B cell (primary cell): ENCODE data around the gene FERMT3. TPM values are rescaled to one million over a fixed set of nuclear protein-coding genes. Genes with fewer than 3 reads are reported as not detected.
A peak's percentile ranks its signal among the peaks of the same experiment; 100 is the strongest.

Experiments
- ATAC-seq: fragments of 200-7000 bp; cut with Tn5 transposase; one replicate; pipeline ENCODE4 v1.10.0; 2021; ENCODE audit warnings: low read depth, mild to moderate bottlenecking, moderate number of reproducible peaks, moderate library complexity
- CTCF ChIA-PET: fragments of 350-600 bp; sonication (Branson Sonifier 250); formaldehyde crosslinking; loops from one replicate; lab custom pipeline; 2021; ENCODE audit warnings: antibody characterized with exemption, inconsistent platforms; lab: Charles Lee
- POLR2A ChIA-PET: fragments of 350-600 bp; sonication (Branson Sonifier 250); formaldehyde crosslinking; loops from one replicate; lab custom pipeline; 2021; ENCODE audit warnings: antibody characterized with exemption; lab: Charles Lee
- DNase-seq: peaks from one replicate; pipeline ENCODE4 v3.0.0; 2013
- H2AFZ ChIP-seq: 2 replicates; pipeline ENCODE4 v1.6.1; 2012; ENCODE audit warnings: mild to moderate bottlenecking, low read depth, low read length; ENCODE audit not compliant: insufficient read depth, poor library complexity, severe bottlenecking
- H3K27ac ChIP-seq, 2 donors: 1 replicate in 1 of 2; 2 replicates in 1 of 2; pipeline ENCODE4 v1.5.1; 2012 to 2013; ENCODE audit warnings: low read length in 2 of 2, mild to moderate bottlenecking in 2 of 2, moderate library complexity in 1 of 2
- H3K27me3 ChIP-seq, 4 experiments: fragments of 200-600 bp in 1 of 4; sonication (generic) in 1 of 4; replicated peaks in 1 of 4; 1 replicate in 2 of 4; 2 replicates in 2 of 4; pipeline versions ENCODE4 v1.6.1 to v1.7.0; 2013 to 2016; ENCODE audit warnings: low read length in 3 of 4, mild to moderate bottlenecking in 2 of 4, mixed read lengths in 1 of 4, moderate library complexity in 1 of 4; ENCODE audit not compliant: insufficient read depth in 4 of 4, control insufficient read depth in 3 of 4; ENCODE audit errors: control extremely low read depth in 1 of 4
- H3K36me3 ChIP-seq, 2 experiments: replicated peaks in 1 of 2; 1 replicate in 1 of 2; 2 replicates in 1 of 2; pipeline versions ENCODE4 v1.6.1 to v1.7.1; 2013; ENCODE audit warnings: low read length in 1 of 2; ENCODE audit not compliant: insufficient read depth in 2 of 2, control insufficient read depth in 1 of 2; ENCODE audit errors: control extremely low read depth in 1 of 2, extremely low read depth in 1 of 2
- H3K4me1 ChIP-seq, 2 donors: fragments of 200-600 bp in 1 of 2; sonication (generic) in 1 of 2; 1 replicate in 1 of 2; 2 replicates in 1 of 2; pipeline versions ENCODE4 v1.5.1 to v1.6.1; 2013 to 2017; ENCODE audit warnings: low read length in 2 of 2; ENCODE audit not compliant: control insufficient read depth in 2 of 2, insufficient read depth in 2 of 2
- H3K4me2 ChIP-seq: replicated peaks from 2 replicates; pipeline ENCODE3; 2012; ENCODE audit warnings: mild to moderate bottlenecking, low read depth, low read length; ENCODE audit not compliant: poor library complexity, severe bottlenecking
- H3K4me3 ChIP-seq, 5 experiments: fragments of 200-600 bp in 1 of 5; sonication (generic) in 1 of 5; 1 replicate in 3 of 5; 2 replicates in 2 of 5; pipeline versions ENCODE4 v1.5.1 to v1.7.0; 2011 to 2016; ENCODE audit warnings: low read length in 4 of 5, mild to moderate bottlenecking in 4 of 5, low read depth in 2 of 5, control low read depth in 1 of 5, moderate library complexity in 1 of 5; ENCODE audit not compliant: insufficient read depth in 1 of 5; ENCODE audit errors: control extremely low read depth in 1 of 5, extremely low read depth in 1 of 5
- H3K79me2 ChIP-seq: fragments of 200-600 bp; sonication (generic); one replicate; pipeline ENCODE4 v1.6.0; 2016; ENCODE audit warnings: low read length; ENCODE audit not compliant: control insufficient read depth, insufficient read depth
- H3K9ac ChIP-seq: fragments of 200-600 bp; sonication (generic); 2 replicates; pipeline ENCODE4 v1.6.1; 2017; ENCODE audit warnings: mild to moderate bottlenecking, low read length, moderate library complexity
- H3K9me3 ChIP-seq, 3 donors: one replicate each; pipeline versions ENCODE4 v1.6.1 to v1.7.1; 2013; ENCODE audit warnings: low read length in 2 of 3; ENCODE audit not compliant: control insufficient read depth in 2 of 3, insufficient read depth in 1 of 3; ENCODE audit errors: control extremely low read depth in 1 of 3
- H4K20me1 ChIP-seq: 2 replicates; pipeline ENCODE4 v1.6.0; 2012; ENCODE audit warnings: mild to moderate bottlenecking, low read length; ENCODE audit not compliant: insufficient read depth, control insufficient read depth, poor library complexity, severe bottlenecking
- H3K27ac Mint-ChIP-seq: one replicate; pipeline ENCODE4 v1.8.0; 2021; ENCODE audit warnings: mixed read lengths
- H3K27me3 Mint-ChIP-seq: one replicate; pipeline ENCODE4 v1.8.0; 2021; ENCODE audit warnings: mixed read lengths
- H3K4me1 Mint-ChIP-seq: one replicate; pipeline ENCODE4 v1.8.0; 2021; ENCODE audit warnings: mixed read lengths
- H3K4me3 Mint-ChIP-seq: one replicate; pipeline ENCODE4 v1.8.0; 2021; ENCODE audit warnings: mixed read lengths
- H3K9me3 Mint-ChIP-seq: one replicate; pipeline ENCODE4 v1.8.0; 2022; ENCODE audit warnings: mixed read lengths; ENCODE audit not compliant: insufficient read depth
- EZH2 ChIP-seq: IDR thresholded peaks from 2 replicates; pipeline ENCODE4 v1.6.1; 2012; ENCODE audit warnings: borderline replicate concordance, low read depth, mild to moderate bottlenecking, moderate library complexity, low read length; ENCODE audit not compliant: insufficient read depth, poor library complexity, severe bottlenecking
- WGBS: methylation state at CpG from one replicate; pipeline ENCODE4 v1.1.5; 2013; ENCODE audit warnings: missing lambda C conversion rate; ENCODE audit not compliant: insufficient coverage; 5-methylcytosine and 5-hydroxymethylcytosine counted together
- intact Hi-C: fragments of 100-400 bp; cut with micrococcal nuclease; formaldehyde crosslinking; loops from one replicate; pipeline ENCODE4 v1.10.0; 2022
- polyA plus RNA-seq: library from polyadenylated mRNA; depleted of rRNA; stranded (reverse); fragments of >200 nt; gene quantifications from 2 replicates; pipeline ENCODE4 v1.2.3, GENCODE V29; 2012
- total RNA-seq, 2 donors: library from RNA; stranded (reverse); fragments of 120-200 nt in 1 of 2; gene quantifications; 1 replicate in 1 of 2; 2 replicates in 1 of 2; pipeline versions ENCODE4 v1.2.3 to v1.2.4, GENCODE V29; 2013 to 2022
- TF ChIP-seq, protein P1 (sequence below): fragments of 200-600 bp; IDR thresholded peaks from one replicate; pipeline ENCODE4 v1.8.0; 2022; ENCODE audit warnings: antibody characterized with exemption, mild to moderate bottlenecking

The FERMT3 gene
- total and polyA plus RNA-seq, 2 donors (not counting 1 experiment from before 2014, with no cell fraction given), result 96.2 to 170 TPM

DNA sequence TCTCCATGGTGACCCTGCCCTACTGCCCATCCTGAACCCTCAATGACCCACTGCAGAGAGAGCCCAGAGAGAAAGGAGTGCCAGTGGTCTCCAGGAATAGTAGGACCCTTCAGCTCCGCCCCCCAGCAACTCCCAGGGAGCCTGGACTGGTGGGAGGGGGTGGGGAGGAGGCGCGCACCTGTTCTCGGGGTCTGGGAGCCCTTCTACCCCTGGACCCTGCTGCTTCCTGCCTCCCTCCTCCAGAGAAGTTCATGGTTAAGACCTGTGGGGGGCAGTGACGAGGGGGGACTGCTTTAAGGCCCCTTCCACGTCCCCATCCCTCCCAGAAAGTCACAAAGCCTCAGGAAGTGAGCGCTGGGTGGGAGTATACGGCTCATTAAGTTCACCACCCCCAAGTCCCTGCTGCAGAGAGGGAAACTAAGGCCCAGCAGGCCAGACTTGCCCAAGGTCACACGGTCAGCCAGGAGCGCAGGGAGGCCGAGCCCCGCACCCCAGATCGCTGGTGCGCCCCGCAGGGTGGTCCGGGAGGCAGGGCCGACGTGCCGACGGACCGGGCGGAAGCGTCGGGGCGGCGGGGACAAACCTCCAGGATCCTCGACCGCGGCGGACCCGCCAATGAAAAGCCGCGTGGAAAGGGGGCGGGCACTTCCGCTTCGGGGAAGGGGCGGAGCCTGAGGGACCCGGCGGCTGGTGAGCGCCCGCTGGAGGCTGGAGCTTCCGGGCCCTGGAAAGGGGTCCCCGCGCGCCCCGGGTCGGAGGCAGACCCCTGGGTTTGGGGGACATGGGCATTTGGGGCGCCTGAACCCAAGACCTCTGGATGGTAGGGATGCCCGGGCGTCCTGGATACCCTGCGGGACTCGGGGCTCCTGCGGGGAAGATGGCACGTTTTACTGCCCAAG, 19.3 kb downstream of the FERMT3 start, which contains the start of the genes NUDT22 and TRPT1:
Gene NUDT22 (plus strand): TSS at position 667 of the 899 bp plus-strand sequence. CDS start 379 bp downstream, outside the sequence.
Gene TRPT1 (minus strand): TSS at position 579 of the 899 bp plus-strand sequence. CDS start 326 bp downstream, at position 253.
- Histone ChIP-seq H3K27me3 (no peaks in the 10 kb centered on the region), H3K4me2 (peak within 1 kb of the TSS; percentile 98), H3K4me1 (peaks cover 26 to 41% of the 10 kb centered on the region in 2 donors), H3K9ac (peak within 1 kb of the TSS; percentile 85), H3K27ac (peak within 1 kb of the TSS; percentile 82 to 86), H3K79me2 (peaks cover 21% of the 10 kb centered on the region), H3K9me3 (no peaks in the 10 kb centered on the region), H3K4me3 (peak within 1 kb of the TSS; percentile 64 to 97 (median 92)), H3K36me3 (peaks cover 0 to 23% of the 10 kb centered on the region in 2 experiments), H2AFZ (peak within 1 kb of the TSS; percentile 86), H4K20me1 (peaks cover 5% of the 10 kb centered on the region)
- TF ChIP-seq EZH2, result no peak
- TF ChIP-seq, protein P1, sequence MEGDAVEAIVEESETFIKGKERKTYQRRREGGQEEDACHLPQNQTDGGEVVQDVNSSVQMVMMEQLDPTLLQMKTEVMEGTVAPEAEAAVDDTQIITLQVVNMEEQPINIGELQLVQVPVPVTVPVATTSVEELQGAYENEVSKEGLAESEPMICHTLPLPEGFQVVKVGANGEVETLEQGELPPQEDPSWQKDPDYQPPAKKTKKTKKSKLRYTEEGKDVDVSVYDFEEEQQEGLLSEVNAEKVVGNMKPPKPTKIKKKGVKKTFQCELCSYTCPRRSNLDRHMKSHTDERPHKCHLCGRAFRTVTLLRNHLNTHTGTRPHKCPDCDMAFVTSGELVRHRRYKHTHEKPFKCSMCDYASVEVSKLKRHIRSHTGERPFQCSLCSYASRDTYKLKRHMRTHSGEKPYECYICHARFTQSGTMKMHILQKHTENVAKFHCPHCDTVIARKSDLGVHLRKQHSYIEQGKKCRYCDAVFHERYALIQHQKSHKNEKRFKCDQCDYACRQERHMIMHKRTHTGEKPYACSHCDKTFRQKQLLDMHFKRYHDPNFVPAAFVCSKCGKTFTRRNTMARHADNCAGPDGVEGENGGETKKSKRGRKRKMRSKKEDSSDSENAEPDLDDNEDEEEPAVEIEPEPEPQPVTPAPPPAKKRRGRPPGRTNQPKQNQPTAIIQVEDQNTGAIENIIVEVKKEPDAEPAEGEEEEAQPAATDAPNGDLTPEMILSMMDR, result peak; percentile 63
- peak; percentile 91 for DNase-seq
- WGBS, result under 1% methylated on average over 47 of the region's 54 CpGs
- ChIA-PET CTCF (interaction anchor here (0.7 to 5.2 kb wide), 14 partner anchors 9 to 129 kb away, joined by 3 to 70 read pairs (median 4); partner anchors contain the start of genes FERMT3, FKBP2 and PLCB3), POLR2A (interaction anchor here (0.5 to 6.3 kb wide), 13 partner anchors 8 to 1107 kb away, joined by 3 to 78 read pairs (median 4); partner anchors contain the start of genes FERMT3, FKBP2 and PPP1R14B)
- intact Hi-C loops, result loop anchor here (1.0 kb wide), 7 partner anchors 8 to 43 kb away; partner anchors contain the start of genes PLCB3, PPP1R14B and VEGFB
- Mint-ChIP-seq H3K4me1 (peaks cover 43% of the 10 kb centered on the region), H3K9me3 (no peaks in the 10 kb centered on the region), H3K27ac (peak within 1 kb of the TSS; percentile 93), H3K27me3 (no peaks in the 10 kb centered on the region), H3K4me3 (peak within 1 kb of the TSS; percentile 91)
- ATAC-seq, result peak; percentile 53
